Measurements from ENCODE around the gene ZNF76.

DNA sequence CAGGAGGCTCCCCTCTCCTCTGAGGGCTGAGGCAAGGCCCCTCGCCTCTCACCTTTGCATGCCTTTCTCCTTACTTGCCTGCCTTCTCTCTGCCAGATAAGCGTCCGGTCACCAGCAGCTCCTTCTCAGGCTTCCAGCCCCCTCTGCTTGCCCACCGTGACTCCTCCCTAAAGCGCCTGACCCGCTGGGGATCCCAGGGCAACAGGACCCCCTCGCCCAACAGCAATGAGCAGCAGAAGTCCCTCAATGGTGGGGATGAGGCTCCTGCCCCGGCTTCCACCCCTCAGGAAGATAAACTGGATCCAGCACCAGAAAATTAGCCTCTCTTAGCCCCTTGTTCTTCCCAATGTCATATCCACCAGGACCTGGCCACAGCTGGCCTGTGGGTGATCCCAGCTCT is 61.6 kb downstream of the ZNF76 start:
- TF ChIP-seq, protein P1, sequence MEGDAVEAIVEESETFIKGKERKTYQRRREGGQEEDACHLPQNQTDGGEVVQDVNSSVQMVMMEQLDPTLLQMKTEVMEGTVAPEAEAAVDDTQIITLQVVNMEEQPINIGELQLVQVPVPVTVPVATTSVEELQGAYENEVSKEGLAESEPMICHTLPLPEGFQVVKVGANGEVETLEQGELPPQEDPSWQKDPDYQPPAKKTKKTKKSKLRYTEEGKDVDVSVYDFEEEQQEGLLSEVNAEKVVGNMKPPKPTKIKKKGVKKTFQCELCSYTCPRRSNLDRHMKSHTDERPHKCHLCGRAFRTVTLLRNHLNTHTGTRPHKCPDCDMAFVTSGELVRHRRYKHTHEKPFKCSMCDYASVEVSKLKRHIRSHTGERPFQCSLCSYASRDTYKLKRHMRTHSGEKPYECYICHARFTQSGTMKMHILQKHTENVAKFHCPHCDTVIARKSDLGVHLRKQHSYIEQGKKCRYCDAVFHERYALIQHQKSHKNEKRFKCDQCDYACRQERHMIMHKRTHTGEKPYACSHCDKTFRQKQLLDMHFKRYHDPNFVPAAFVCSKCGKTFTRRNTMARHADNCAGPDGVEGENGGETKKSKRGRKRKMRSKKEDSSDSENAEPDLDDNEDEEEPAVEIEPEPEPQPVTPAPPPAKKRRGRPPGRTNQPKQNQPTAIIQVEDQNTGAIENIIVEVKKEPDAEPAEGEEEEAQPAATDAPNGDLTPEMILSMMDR (IDR thresholded peaks at IDR 0.05; ENCODE audit: insufficient read depth, low read length, poor library complexity, severe bottlenecking) = no peak
- TF ChIP-seq EZH2phosphoT487 (conservative IDR thresholded peaks at IDR 0.05; ENCODE audit: low read length) = no peak
